Stomach (tissue), 9 donors: ENCODE data around the gene AFF1. TPM values are rescaled to one million over a fixed set of nuclear protein-coding genes. Genes with fewer than 3 reads are reported as not detected.

Source experiments
- DNase-seq, 2 donors: peaks; one replicate each; pipeline versions ENCODE4 v3.0.0 to v3.0.0-alpha.2; 2013 to 2019
- H3K27ac ChIP-seq, 5 donors: fragments of 200-600 bp in 4 of 5; sonication (generic) in 4 of 5; one replicate each; pipeline ENCODE4 v1.5.1; 2013 to 2019; ENCODE audit warnings: mild to moderate bottlenecking in 1 of 5, moderate library complexity in 1 of 5
- H3K27me3 ChIP-seq, 3 donors: fragments of 200-600 bp; sonication (generic); one replicate each; pipeline ENCODE4 v1.5.1; 2017 to 2019; ENCODE audit warnings: mixed run types in 1 of 3
- H3K36me3 ChIP-seq, 4 donors: fragments of 200-600 bp; sonication (generic); 1 replicate in 3 of 4; 2 replicates in 1 of 4; pipeline ENCODE4 v1.5.1; 2016 to 2019
- H3K4me1 ChIP-seq, 4 donors: fragments of 200-600 bp; sonication (generic); one replicate each; pipeline ENCODE4 v1.5.1; 2016 to 2019
- H3K4me3 ChIP-seq, 4 donors: fragments of 200-600 bp; sonication (generic) in 3 of 4; one replicate each; pipeline ENCODE4 v1.5.1; 2016 to 2019; ENCODE audit warnings: mild to moderate bottlenecking in 1 of 4
- H3K9me3 ChIP-seq, 4 donors: fragments of 200-600 bp; sonication (generic); one replicate each; pipeline ENCODE4 v1.5.1; 2016 to 2019
- CTCF ChIP-seq, 7 experiments: fragments of 450-650 bp in 4 of 7; fragments of 200-600 bp in 3 of 7; sonication (generic) in 3 of 7; IDR thresholded peaks; one replicate each; pipeline ENCODE4 v1.5.1; 2016 to 2019; ENCODE audit warnings: antibody characterized with exemption in 7 of 7, control low read depth in 2 of 7, mild to moderate bottlenecking in 1 of 7
- EP300 ChIP-seq: sonication (generic); formaldehyde crosslinking; IDR thresholded peaks from one replicate; pipeline ENCODE4 v1.6.1; 2017; ENCODE audit warnings: antibody characterized with exemption
- POLR2A ChIP-seq, 4 donors: fragments of 450-650 bp; IDR thresholded peaks; one replicate each; pipeline ENCODE4 v1.6.1; 2016; ENCODE audit warnings: antibody characterized with exemption in 4 of 4, control low read depth in 2 of 4, mild to moderate bottlenecking in 1 of 4, moderate library complexity in 1 of 4
- POLR2AphosphoS5 ChIP-seq, 3 donors: sonication (generic); formaldehyde crosslinking; IDR thresholded peaks; one replicate each; pipeline ENCODE4 v1.6.1; 2016; ENCODE audit warnings: antibody characterized with exemption in 3 of 3
- WGBS, 5 donors: extraction: QIAGEN DNeasy Blood & Tissue Kit in 3 of 5; methylation state at CpG; one replicate each; pipeline versions ENCODE4 v1.1.5 to v1.1.7; 2013 to 2018; 5-methylcytosine and 5-hydroxymethylcytosine counted together
- intact Hi-C: fragments of 100-400 bp; cut with DNase I; formaldehyde crosslinking; loops from one replicate; pipeline ENCODE4 v1.15.1; 2023; ENCODE audit warnings: low total_unique reads
- polyA plus RNA-seq, 3 donors: library from polyadenylated mRNA; stranded (reverse); fragments of 200-250 nt; gene quantifications; one replicate each; pipeline ENCODE4 v1.2.3, GENCODE V29; 2013
- total RNA-seq, 5 donors: library from RNA; depleted of rRNA; stranded (reverse); fragments of >200 nt; gene quantifications; one replicate each; pipeline versions ENCODE4 v1.1.0 to v1.2.3, GENCODE V29; 2014 to 2016
- donor health status: healthy with polysubstance abuse.
- donor health status: Bipolar disorder and iron deficiency.
- donor health status: healthy.

Gene AFF1
- total and polyA plus RNA-seq, 8 donors: 6.9 to 177 (median 59.1) TPM

DNA sequence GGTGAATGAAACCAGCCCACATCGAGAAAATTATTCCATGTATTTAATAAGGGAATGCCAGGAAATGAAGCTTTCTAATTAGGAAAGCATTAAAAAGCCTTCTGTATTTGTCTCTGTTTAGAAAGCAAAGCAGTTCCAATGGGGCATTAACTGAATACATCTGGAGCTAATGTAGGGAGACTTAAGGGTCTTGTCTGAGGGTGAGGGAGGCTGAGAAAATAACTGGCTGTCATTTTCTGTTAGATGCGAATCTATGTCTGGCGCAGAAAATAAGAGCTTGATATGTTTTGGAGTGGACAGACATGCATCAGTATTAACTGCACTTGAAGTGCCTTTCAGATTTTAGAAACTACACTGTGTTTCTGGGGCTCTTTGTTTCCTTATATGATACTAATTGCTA, 174.3 kb downstream of the AFF1 start:
- Histone ChIP-seq H3K36me3 (peaks cover 14 to 78% (median 48%) of the 10 kb centered on the region in 4 donors), H3K9me3 (no peaks in the 10 kb centered on the region), H3K4me3 (no peak overlapping the region), H3K4me1 (peaks cover 5 to 45% (median 28%) of the 10 kb centered on the region in 4 donors), H3K27me3 (no peaks in the 10 kb centered on the region), H3K27ac (peak overlapping the region in 4 of 5 donors; percentile 38 to 77 (median 67))
- 81 to 87% (median 83%) methylated on average over 3 of the region's 3 CpGs for WGBS, 5 donors
- intact Hi-C loops: no loop called here
- TF ChIP-seq POLR2A (IDR thresholded peaks at IDR 0.05) (no peak), EP300 (no peak)
- no peak for DNase-seq

DNA sequence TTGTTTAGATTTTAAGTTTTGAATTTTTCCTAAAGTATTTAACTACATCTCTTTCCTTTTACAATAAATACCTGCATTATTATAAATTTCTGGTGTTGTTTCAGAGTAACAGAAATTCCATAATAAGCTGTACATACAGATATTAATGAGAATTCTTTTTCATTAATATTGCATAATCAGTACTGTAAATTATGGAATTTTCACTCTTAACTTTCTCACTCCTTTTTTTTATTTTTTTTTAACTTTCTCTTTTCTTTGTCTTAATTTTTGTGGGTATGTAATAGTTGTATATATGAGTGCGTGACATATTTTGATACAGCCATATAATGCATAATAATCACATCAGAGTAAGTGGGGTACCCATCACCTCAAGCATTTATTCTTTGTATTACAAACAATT, 175.1 kb downstream of the AFF1 start:
- Histone ChIP-seq H3K27ac (no peak overlapping the region), H3K36me3 (peaks cover 22 to 86% (median 57%) of the 10 kb centered on the region in 4 donors), H3K4me1 (peaks cover 4 to 37% (median 22%) of the 10 kb centered on the region in 4 donors), H3K27me3 (no peaks in the 10 kb centered on the region), H3K4me3 (no peak overlapping the region), H3K9me3 (no peaks in the 10 kb centered on the region)
- DNase-seq: no peak
- 97 to 100% (median 98%) methylated on average over 1 of the region's 1 CpG for WGBS, 5 donors
- intact Hi-C loops: no loop called here
- TF ChIP-seq EP300 (no peak), POLR2A (IDR thresholded peaks at IDR 0.05) (no peak), CTCF (IDR thresholded peaks at IDR 0.05) (no peak), POLR2AphosphoS5 (IDR thresholded peaks at IDR 0.05) (no peak)

- Histone ChIP-seq H3K36me3 (peaks cover 43 to 91% (median 70%) of the 10 kb centered on the region in 4 donors), H3K4me1 (peaks cover 4 to 39% (median 22%) of the 10 kb centered on the region in 4 donors), H3K9me3 (no peaks in the 10 kb centered on the region), H3K4me3 (no peak overlapping the region), H3K27ac (no peak overlapping the region), H3K27me3 (no peaks in the 10 kb centered on the region)
- DNase-seq: no peak
- intact Hi-C loops: no loop called here
- 69 to 86% (median 71%) methylated on average over 4 of the region's 4 CpGs for WGBS, 5 donors
- TF ChIP-seq POLR2A (IDR thresholded peaks at IDR 0.05): no peak
- no peak for TF ChIP-seq POLR2AphosphoS5 (IDR thresholded peaks at IDR 0.05)
These were observed 177.3 kb downstream of the AFF1 start for GRCh38 chr4:87112063-87112462.

- no peak for DNase-seq
- TF ChIP-seq POLR2A (IDR thresholded peaks at IDR 0.05): no peak
- TF ChIP-seq POLR2AphosphoS5 (IDR thresholded peaks at IDR 0.05): no peak
- no peak for TF ChIP-seq EP300
- no peak for TF ChIP-seq CTCF (IDR thresholded peaks at IDR 0.05)
- H3K27me3 ChIP-seq: no peaks in the 10 kb centered on the region
- no peaks in the 10 kb centered on the region for H3K9me3 ChIP-seq
- H3K36me3 ChIP-seq: peaks cover 41 to 93% (median 71%) of the 10 kb centered on the region in 4 donors
- H3K4me3 ChIP-seq: no peak overlapping the region
- H3K4me1 ChIP-seq: peaks cover 0 to 38% (median 16%) of the 10 kb centered on the region in 4 donors
- no peak overlapping the region for H3K27ac ChIP-seq
- intact Hi-C loops: no loop called here
- 90 to 95% (median 92%) methylated on average over 14 to 24 of the region's 24 CpGs for WGBS, 5 donors
These were observed 179.6 kb downstream of the AFF1 start for GRCh38 chr4:87114245-87115062.

DNA sequence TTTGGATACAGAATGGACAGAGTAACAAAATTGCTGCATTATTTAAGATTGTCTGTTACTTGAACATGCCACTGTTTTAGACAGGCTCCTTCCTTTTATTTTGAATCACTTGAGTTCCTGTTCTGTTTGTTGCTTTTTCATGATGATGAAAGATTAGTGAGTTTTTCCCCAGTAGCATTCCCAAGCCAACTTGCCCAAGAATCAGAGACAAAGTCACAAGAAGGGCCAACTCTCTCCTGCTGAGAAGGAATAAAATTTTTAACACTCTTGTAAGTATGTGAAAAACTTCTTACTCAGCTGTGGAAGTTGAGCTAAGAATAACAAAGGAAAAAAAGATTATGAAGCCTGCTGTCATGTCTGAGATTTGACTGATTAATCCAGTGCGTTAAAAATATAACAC, 181.4 kb downstream of the AFF1 start:
- peaks cover 41 to 99% (median 74%) of the 10 kb centered on the region in 4 donors for H3K36me3 ChIP-seq
- no peak overlapping the region for H3K4me3 ChIP-seq
- H3K4me1 ChIP-seq: peaks cover 0 to 51% (median 27%) of the 10 kb centered on the region in 4 donors
- H3K9me3 ChIP-seq: no peaks in the 10 kb centered on the region
- H3K27ac ChIP-seq: peak overlapping the region in 1 of 5 donors; percentile 81
- WGBS, 5 donors: 71 to 100% (median 96%) methylated on average over 1 of the region's 1 CpG
- no peaks in the 10 kb centered on the region for H3K27me3 ChIP-seq
- no peak for DNase-seq
- intact Hi-C loops: no loop called here
- TF ChIP-seq CTCF (IDR thresholded peaks at IDR 0.05) (no peak), POLR2AphosphoS5 (IDR thresholded peaks at IDR 0.05) (no peak), POLR2A (IDR thresholded peaks at IDR 0.05) (no peak), EP300 (no peak)
